Esophagus squamous epithelium (tissue), 5 donors: Measurements from ENCODE around the gene OR2H1. TPM values are rescaled to one million over a fixed set of nuclear protein-coding genes. Genes with fewer than 3 reads are reported as not detected.

Experiments used
- DNase-seq: peaks from one replicate; lab custom pipeline; 2025; lab: John Stamatoyannopoulos, UW
- H3K27ac ChIP-seq, 4 donors: fragments of 200-600 bp; sonication (generic); one replicate each; pipeline ENCODE4 v1.5.1; 2016 to 2019; ENCODE audit warnings: mild to moderate bottlenecking in 1 of 4
- H3K27me3 ChIP-seq, 4 donors: fragments of 200-600 bp; sonication (generic); 1 replicate in 3 of 4; 2 replicates in 1 of 4; pipeline versions ENCODE4 v1.5.1 to v1.6.0; 2017 to 2021; ENCODE audit warnings: antibody characterized with exemption in 1 of 4
- H3K36me3 ChIP-seq, 3 donors: fragments of 200-600 bp; sonication (generic); one replicate each; pipeline ENCODE4 v1.5.1; 2016 to 2019
- H3K4me1 ChIP-seq, 3 donors: fragments of 200-600 bp; sonication (generic); one replicate each; pipeline ENCODE4 v1.5.1; 2017 to 2019
- H3K4me3 ChIP-seq, 4 donors: fragments of 200-600 bp; sonication (generic); 1 replicate in 3 of 4; 2 replicates in 1 of 4; pipeline ENCODE4 v1.5.1; 2016 to 2019; ENCODE audit warnings: mild to moderate bottlenecking in 2 of 4, moderate library complexity in 1 of 4
- H3K9me3 ChIP-seq, 3 donors: fragments of 200-600 bp; sonication (generic); one replicate each; pipeline ENCODE4 v1.5.1; 2016 to 2019
- CTCF ChIP-seq, 6 experiments: fragments of 450-650 bp in 4 of 6; fragments of 200-600 bp in 2 of 6; sonication (generic) in 2 of 6; IDR thresholded peaks; one replicate each; pipeline ENCODE4 v1.5.1; 2016 to 2019; ENCODE audit warnings: antibody characterized with exemption in 6 of 6, mild to moderate bottlenecking in 4 of 6, moderate library complexity in 4 of 6
- POLR2A ChIP-seq, 4 donors: fragments of 450-650 bp; IDR thresholded peaks; one replicate each; pipeline ENCODE4 v1.6.1; 2017; ENCODE audit warnings: antibody characterized with exemption in 4 of 4, mild to moderate bottlenecking in 4 of 4, moderate library complexity in 3 of 4
- WGBS, 2 donors: methylation state at CpG; one replicate each; pipeline ENCODE4 v1.1.5; 2018; 5-methylcytosine and 5-hydroxymethylcytosine counted together
- intact Hi-C: fragments of 100-400 bp; cut with DNase I; formaldehyde crosslinking; loops from one replicate; pipeline ENCODE4 v1.15.0; 2022
- total RNA-seq, 4 donors: library from RNA; depleted of rRNA; stranded (reverse); fragments of >200 nt; gene quantifications; one replicate each; pipeline ENCODE4 v1.1.0, GENCODE V29; 2016
- donor health status: DM: yes; HTN: yes; CAD: no.

OR2H1 gene
- total RNA-seq, 4 donors from 2014 or later = not detected

GRCh38 chr6:29505808-29506207, 48.9 kb downstream of the OR2H1 start:
- no peak for TF ChIP-seq CTCF (IDR thresholded peaks at IDR 0.05)
- no peak for TF ChIP-seq POLR2A (IDR thresholded peaks at IDR 0.05)
- no CpG with 5 or more reads among the region's 3 CpGs for WGBS, 2 donors
- Histone ChIP-seq H3K4me1 (no peaks in the 10 kb centered on the region), H3K9me3 (no peaks in the 10 kb centered on the region), H3K27me3 (peaks cover 0 to 11% (median 0%) of the 10 kb centered on the region in 4 donors), H3K36me3 (no peaks in the 10 kb centered on the region), H3K27ac (no peak overlapping the region), H3K4me3 (no peak overlapping the region)
- intact Hi-C loops = no loop called here
- DNase-seq = no peak

- peaks cover 0 to 4% (median 0%) of the 10 kb centered on the region in 4 donors for H3K27me3 ChIP-seq
- no peaks in the 10 kb centered on the region for H3K36me3 ChIP-seq
- DNase-seq = no peak
- TF ChIP-seq CTCF (IDR thresholded peaks at IDR 0.05) (no peak), POLR2A (IDR thresholded peaks at IDR 0.05) (no peak)
- no peak overlapping the region for H3K4me3 ChIP-seq
- no peaks in the 10 kb centered on the region for H3K4me1 ChIP-seq
- intact Hi-C loops = no loop called here
- no peak overlapping the region for H3K27ac ChIP-seq
- WGBS, 2 donors = 58 to 85% methylated on average over 9 of the region's 11 CpGs
- no peaks in the 10 kb centered on the region for H3K9me3 ChIP-seq
These were observed 49.6 kb downstream of the OR2H1 start for GRCh38 chr6:29506446-29507067.

GRCh38 chr6:29507319-29507718, 50.4 kb downstream of the OR2H1 start:
- Histone ChIP-seq H3K4me1 (no peaks in the 10 kb centered on the region), H3K9me3 (no peaks in the 10 kb centered on the region), H3K4me3 (no peak overlapping the region), H3K36me3 (no peaks in the 10 kb centered on the region), H3K27me3 (no peaks in the 10 kb centered on the region), H3K27ac (no peak overlapping the region)
- WGBS, 2 donors = 65 to 78% methylated on average over 3 to 5 of the region's 5 CpGs
- TF ChIP-seq CTCF (IDR thresholded peaks at IDR 0.05) (no peak), POLR2A (IDR thresholded peaks at IDR 0.05) (no peak)
- intact Hi-C loops = no loop called here
- DNase-seq = no peak

DNA sequence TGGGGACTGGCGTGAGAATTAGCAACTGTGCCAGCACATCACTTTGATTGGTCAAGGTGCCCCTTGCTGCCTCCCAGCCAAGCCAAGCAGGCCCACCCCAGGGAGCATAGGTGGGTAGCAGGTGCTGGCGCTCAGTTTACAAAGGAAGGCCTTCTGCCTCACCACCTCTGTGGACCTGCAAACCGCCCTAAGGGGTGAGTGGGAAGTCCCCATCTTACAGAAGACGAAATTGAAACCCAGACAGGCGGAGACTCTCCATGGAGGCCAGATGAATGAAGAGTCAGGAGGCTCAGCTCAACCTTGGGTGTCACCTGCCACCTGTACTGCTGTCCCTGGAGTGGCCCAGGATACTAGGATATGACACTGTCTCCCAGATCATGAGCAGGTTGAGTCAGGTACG, 52.3 kb downstream of the OR2H1 start:
- Histone ChIP-seq H3K9me3 (no peaks in the 10 kb centered on the region), H3K27ac (no peak overlapping the region), H3K4me1 (no peaks in the 10 kb centered on the region), H3K36me3 (no peaks in the 10 kb centered on the region), H3K27me3 (no peaks in the 10 kb centered on the region), H3K4me3 (no peak overlapping the region)
- no peak for TF ChIP-seq POLR2A (IDR thresholded peaks at IDR 0.05)
- TF ChIP-seq CTCF (IDR thresholded peaks at IDR 0.05) = no peak
- DNase-seq = no peak
- intact Hi-C loops = no loop called here
- 68 to 70% methylated on average over 2 to 6 of the region's 6 CpGs for WGBS, 2 donors

DNA sequence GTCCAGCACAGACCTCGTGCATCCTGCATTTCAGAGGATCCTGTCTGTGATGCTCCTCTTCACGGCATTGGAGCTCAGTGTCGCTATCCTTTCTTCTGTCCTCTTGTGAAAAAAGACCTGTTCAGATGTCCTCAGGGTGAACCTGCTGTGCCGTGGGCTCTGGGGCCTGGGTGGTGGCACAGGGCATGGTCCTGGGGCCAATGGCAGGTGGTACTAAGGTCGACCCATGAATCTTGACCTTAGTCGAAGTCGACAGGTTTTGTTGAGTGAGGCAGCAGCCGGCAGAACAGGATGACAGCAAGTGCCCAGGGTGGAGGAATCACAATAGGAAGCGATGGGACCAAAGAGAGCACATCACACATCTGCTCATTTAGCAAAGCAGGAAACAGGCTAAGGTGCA, 52.8 kb downstream of the OR2H1 start:
- H3K9me3 ChIP-seq = no peaks in the 10 kb centered on the region

More for the DNA sequence above, 52.8 kb downstream of the OR2H1 start:
- H3K27ac ChIP-seq = no peak overlapping the region
- 78 to 81% methylated on average over 8 to 9 of the region's 9 CpGs for WGBS, 2 donors
- H3K4me1 ChIP-seq = no peaks in the 10 kb centered on the region
- no peak overlapping the region for H3K4me3 ChIP-seq
- H3K36me3 ChIP-seq = no peaks in the 10 kb centered on the region
- no peaks in the 10 kb centered on the region for H3K27me3 ChIP-seq
- intact Hi-C loops = no loop called here
- TF ChIP-seq POLR2A (IDR thresholded peaks at IDR 0.05) (no peak), CTCF (IDR thresholded peaks at IDR 0.05) (no peak)
- DNase-seq = no peak
